Peyer's patch (tissue), 4 donors: ENCODE data around the gene PACSIN2. TPM values are rescaled to one million over a fixed set of nuclear protein-coding genes. Genes with fewer than 3 reads are reported as not detected.
"Not testable (repeated sequence)": the region's sequence is repeated elsewhere in the genome, so short reads cannot be mapped to it uniquely, and the experiment has no call there.

Experiments
- DNase-seq, 3 donors: peaks; one replicate each; pipeline ENCODE4 v3.0.0-alpha.2; 2017 to 2019
- H3K27ac ChIP-seq, 4 donors: fragments of 200-600 bp; sonication (generic); one replicate each; pipeline ENCODE4 v1.5.1; 2016 to 2019
- H3K27me3 ChIP-seq, 2 donors: fragments of 200-600 bp; sonication (generic); one replicate each; pipeline ENCODE4 v1.5.1; 2019
- H3K36me3 ChIP-seq, 3 donors: fragments of 200-600 bp; sonication (generic); one replicate each; pipeline ENCODE4 v1.5.1; 2016 to 2019
- H3K4me1 ChIP-seq, 4 donors: fragments of 200-600 bp; sonication (generic); one replicate each; pipeline ENCODE4 v1.5.1; 2016 to 2019
- H3K4me3 ChIP-seq, 4 donors: fragments of 200-600 bp; sonication (generic); 1 replicate in 3 of 4; 2 replicates in 1 of 4; pipeline ENCODE4 v1.5.1; 2016 to 2019; ENCODE audit warnings: mild to moderate bottlenecking in 1 of 4
- H3K9me3 ChIP-seq, 4 donors: fragments of 200-600 bp; sonication (generic); one replicate each; pipeline ENCODE4 v1.5.1; 2016 to 2019; ENCODE audit warnings: mild to moderate bottlenecking in 1 of 4
- POLR2A ChIP-seq, 2 donors: fragments of 450-650 bp; IDR thresholded peaks; one replicate each; pipeline ENCODE4 v1.5.1; 2017; ENCODE audit warnings: antibody characterized with exemption in 2 of 2, mild to moderate bottlenecking in 2 of 2, moderate library complexity in 2 of 2
- total RNA-seq, 4 donors: library from RNA; depleted of rRNA; stranded (reverse); fragments of >200 nt; gene quantifications; one replicate each; pipeline ENCODE4 v1.1.0, GENCODE V29; 2016
- TF ChIP-seq, protein P1 (sequence below), 6 experiments: fragments of 450-650 bp in 4 of 6; fragments of 200-600 bp in 2 of 6; sonication (generic) in 1 of 6; IDR thresholded peaks; one replicate each; pipeline ENCODE4 v1.5.1; 2017 to 2019; ENCODE audit warnings: antibody characterized with exemption in 6 of 6, mild to moderate bottlenecking in 3 of 6, moderate library complexity in 1 of 6

The PACSIN2 gene
- total RNA-seq, 4 donors from 2014 or later = 58.0 to 149 (median 110) TPM

DNA sequence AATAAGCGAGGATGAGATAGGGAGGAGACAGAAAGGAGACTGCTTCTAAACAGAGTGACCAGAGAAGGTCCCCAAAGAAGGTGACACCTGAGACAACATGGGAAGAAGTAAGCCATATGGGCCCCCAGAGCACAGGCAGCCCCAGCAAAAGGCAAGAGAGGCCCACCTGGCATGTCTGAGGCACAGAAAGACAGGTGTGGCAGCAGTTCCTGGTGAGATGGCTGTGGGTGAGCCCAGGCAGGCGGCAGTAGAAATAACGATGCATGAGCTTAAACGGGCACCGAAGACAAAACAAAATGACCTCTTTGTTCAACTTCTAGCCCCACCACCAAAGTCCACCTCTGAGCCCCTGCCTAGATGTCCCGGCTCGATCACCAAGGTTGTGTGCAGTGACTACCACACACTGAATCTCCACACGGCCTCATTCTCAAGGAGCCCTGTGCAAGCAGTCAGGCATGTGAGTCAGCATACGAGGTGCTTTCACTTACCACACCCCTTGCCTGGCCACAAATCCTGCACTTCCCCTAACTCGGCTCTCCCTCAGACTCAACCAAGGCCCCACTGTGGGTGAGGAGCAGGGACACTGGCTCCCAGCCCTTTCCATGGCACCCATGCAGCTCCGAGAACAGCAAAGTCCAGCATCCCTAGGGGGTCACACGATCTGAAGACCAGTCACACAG is 77.6 kb downstream of the PACSIN2 start:
- Histone ChIP-seq H3K27me3 (no peaks in the 10 kb centered on the region), H3K27ac (peak overlapping the region; percentile 60 to 93 (median 64)), H3K4me3 (no peak overlapping the region), H3K36me3 (no peaks in the 10 kb centered on the region), H3K9me3 (no peaks in the 10 kb centered on the region), H3K4me1 (peaks cover 0 to 81% (median 31%) of the 10 kb centered on the region in 4 donors)
- peak; percentile 67 to 83 (median 68) for DNase-seq
- peak in 1 of 2 donors; percentile 22 for TF ChIP-seq POLR2A (IDR thresholded peaks at IDR 0.05)
- TF ChIP-seq, protein P1, sequence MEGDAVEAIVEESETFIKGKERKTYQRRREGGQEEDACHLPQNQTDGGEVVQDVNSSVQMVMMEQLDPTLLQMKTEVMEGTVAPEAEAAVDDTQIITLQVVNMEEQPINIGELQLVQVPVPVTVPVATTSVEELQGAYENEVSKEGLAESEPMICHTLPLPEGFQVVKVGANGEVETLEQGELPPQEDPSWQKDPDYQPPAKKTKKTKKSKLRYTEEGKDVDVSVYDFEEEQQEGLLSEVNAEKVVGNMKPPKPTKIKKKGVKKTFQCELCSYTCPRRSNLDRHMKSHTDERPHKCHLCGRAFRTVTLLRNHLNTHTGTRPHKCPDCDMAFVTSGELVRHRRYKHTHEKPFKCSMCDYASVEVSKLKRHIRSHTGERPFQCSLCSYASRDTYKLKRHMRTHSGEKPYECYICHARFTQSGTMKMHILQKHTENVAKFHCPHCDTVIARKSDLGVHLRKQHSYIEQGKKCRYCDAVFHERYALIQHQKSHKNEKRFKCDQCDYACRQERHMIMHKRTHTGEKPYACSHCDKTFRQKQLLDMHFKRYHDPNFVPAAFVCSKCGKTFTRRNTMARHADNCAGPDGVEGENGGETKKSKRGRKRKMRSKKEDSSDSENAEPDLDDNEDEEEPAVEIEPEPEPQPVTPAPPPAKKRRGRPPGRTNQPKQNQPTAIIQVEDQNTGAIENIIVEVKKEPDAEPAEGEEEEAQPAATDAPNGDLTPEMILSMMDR (IDR thresholded peaks at IDR 0.05) = no peak

DNA sequence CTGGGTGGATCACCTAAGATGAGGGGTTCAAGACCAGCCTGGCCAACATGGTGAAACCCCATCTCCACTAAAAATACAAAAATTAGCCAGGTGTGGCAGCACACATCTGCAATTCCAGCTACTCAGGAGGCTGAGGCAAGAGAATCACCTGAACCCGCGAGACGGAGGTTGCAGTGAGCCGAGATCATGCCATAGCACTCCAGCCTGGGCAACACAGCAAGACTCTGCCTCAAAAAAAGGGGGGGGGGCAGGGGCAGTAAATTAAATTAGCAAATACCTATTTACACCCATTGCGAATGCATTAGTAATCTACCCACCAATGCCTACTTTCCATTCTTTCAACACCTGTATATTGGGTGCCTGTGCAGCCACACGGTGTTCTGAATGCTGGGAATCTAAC is 78.3 kb downstream of the PACSIN2 start:
- H3K4me3 ChIP-seq, DNase-seq: not testable (repeated sequence)

DNA sequence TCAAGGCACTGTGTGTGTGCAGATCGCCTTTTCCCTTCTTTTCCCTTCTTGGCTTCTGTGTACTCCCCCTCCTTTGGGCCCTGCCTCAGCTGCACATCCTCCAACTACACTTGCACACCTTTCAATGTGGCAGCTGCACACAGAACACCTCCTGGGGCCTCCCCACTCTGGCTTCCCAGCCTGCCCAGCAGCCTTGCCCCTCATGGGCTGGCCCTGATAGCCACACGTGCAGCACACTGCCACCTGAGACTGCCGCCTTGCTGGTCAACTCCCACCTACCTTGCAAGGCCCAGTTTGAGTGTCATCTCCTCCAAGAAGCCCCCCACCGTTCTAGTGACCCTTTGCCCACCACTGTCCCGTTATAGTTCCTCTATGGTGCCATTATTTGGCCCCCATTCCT is 80.6 kb downstream of the PACSIN2 start:
- Histone ChIP-seq H3K27me3 (no peaks in the 10 kb centered on the region), H3K9me3 (no peaks in the 10 kb centered on the region), H3K4me1 (peaks cover 0 to 91% (median 31%) of the 10 kb centered on the region in 4 donors), H3K27ac (peak overlapping the region; percentile 62 to 93 (median 76)), H3K4me3 (no peak overlapping the region), H3K36me3 (no peaks in the 10 kb centered on the region)
- TF ChIP-seq, protein P1 (IDR thresholded peaks at IDR 0.05) = no peak
- no peak for TF ChIP-seq POLR2A (IDR thresholded peaks at IDR 0.05)
- peak in 1 of 3 donors; percentile 38 for DNase-seq

More for the DNA sequence above, 78.3 kb downstream of the PACSIN2 start:
- peak overlapping the region; percentile 60 to 93 (median 64) for H3K27ac ChIP-seq
- not testable (repeated sequence) for H3K27me3 ChIP-seq, H3K9me3 ChIP-seq, H3K36me3 ChIP-seq
- H3K4me1 ChIP-seq = peaks cover 0 to 88% (median 31%) of the 10 kb centered on the region in 4 donors

DNA sequence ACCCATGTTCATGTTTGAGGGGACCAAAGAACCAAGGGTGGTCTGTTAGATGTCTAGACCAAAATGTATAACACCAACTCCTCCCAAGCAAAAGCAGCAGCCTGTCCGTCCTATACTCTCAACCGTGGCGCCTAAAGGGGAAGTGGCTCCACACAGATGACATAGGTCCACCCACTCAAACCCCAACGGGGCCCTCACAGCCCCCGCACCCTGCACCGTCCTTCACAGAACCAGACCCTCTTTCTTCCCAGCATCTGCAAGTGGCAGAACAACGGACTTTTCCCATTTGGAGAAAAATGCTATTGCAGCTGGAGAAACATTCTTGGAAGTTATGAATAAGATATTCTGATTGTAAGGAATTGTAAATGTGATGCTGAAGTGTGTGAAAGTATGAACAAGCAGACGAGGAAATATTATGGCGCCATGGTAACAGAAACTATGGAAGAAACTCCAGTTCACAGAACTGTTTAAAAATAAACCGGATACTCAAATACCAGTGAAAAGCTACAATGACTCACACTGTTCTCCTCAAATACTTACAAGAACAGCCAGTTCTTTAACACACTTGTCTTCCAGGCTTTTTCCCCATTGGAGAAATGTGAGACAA is 81.4 kb downstream of the PACSIN2 start:
- peak in 2 of 3 donors; percentile 73 to 80 for DNase-seq
- peaks cover 0 to 91% (median 29%) of the 10 kb centered on the region in 4 donors for H3K4me1 ChIP-seq
- TF ChIP-seq, protein P1 (IDR thresholded peaks at IDR 0.05) = no peak
- TF ChIP-seq POLR2A (IDR thresholded peaks at IDR 0.05) = no peak
- peak overlapping the region; percentile 62 to 93 (median 78) for H3K27ac ChIP-seq
- H3K9me3 ChIP-seq = no peaks in the 10 kb centered on the region
- no peaks in the 10 kb centered on the region for H3K27me3 ChIP-seq
- no peaks in the 10 kb centered on the region for H3K36me3 ChIP-seq
- no peak overlapping the region for H3K4me3 ChIP-seq

DNA sequence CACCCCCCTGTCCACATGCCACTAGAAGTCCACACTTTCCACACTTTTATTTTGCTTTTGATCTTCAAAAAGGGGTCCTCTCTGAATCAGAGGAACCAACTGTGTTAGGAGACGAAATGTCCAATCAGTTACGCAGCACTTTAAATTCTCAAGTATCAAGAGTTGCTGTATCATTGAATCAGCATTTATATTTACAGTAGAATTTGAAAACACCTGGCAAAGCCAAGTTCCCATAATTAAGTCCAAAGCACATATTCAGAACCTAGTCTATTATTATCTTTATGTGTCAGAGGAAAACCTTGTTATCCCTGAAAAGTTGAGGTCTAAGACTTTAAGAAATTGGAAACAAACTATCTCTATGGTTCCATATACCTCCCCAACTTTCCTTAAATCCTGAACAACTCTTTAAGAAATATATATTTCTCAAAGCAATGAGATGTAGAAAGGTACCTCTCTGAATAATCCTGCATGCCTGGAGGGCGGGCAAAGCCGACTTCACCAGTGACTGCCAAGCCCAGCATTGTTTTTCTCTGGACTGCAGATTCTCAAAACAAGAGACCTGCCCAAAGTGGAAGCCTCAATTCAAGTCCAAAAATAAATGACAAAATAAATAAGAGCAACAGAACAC is 82.0 kb downstream of the PACSIN2 start:
- Histone ChIP-seq H3K36me3 (no peaks in the 10 kb centered on the region), H3K27ac (peak overlapping the region; percentile 62 to 93 (median 78)), H3K9me3 (no peaks in the 10 kb centered on the region), H3K27me3 (no peaks in the 10 kb centered on the region), H3K4me3 (no peak overlapping the region), H3K4me1 (peaks cover 0 to 88% (median 29%) of the 10 kb centered on the region in 4 donors)
- no peak for DNase-seq
- TF ChIP-seq POLR2A (IDR thresholded peaks at IDR 0.05) = no peak
- TF ChIP-seq, protein P1 (IDR thresholded peaks at IDR 0.05) = no peak

DNA sequence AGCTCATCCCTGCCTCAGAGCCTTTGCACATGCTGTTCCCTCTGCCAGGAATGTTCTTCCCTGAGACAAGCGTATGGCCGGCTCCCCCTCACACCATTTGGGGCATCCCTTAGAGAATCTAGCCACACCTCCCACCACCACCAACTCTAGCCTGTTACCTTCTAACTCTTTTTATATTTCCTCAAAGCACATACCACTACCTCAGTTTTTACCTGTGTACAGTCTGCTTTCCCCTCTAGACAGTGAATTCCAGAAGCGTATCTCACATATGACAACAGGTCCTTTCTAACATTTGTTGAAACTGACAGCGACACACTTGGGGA is 82.8 kb downstream of the PACSIN2 start:
- Histone ChIP-seq H3K4me3 (no peak overlapping the region), H3K27ac (peak overlapping the region; percentile 62 to 93 (median 74)), H3K36me3 (no peaks in the 10 kb centered on the region), H3K4me1 (peaks cover 0 to 80% (median 22%) of the 10 kb centered on the region in 4 donors), H3K27me3 (no peaks in the 10 kb centered on the region), H3K9me3 (no peaks in the 10 kb centered on the region)
- TF ChIP-seq POLR2A (IDR thresholded peaks at IDR 0.05) = no peak
- TF ChIP-seq, protein P1 (IDR thresholded peaks at IDR 0.05) = no peak
- DNase-seq = no peak
